ENCODE data around the gene SELENOP. TPM values are rescaled to one million over a fixed set of nuclear protein-coding genes. Genes with fewer than 3 reads are reported as not detected.

SELENOP gene
- polyA plus RNA-seq, 1 donor from 2014 or later: 5.0 TPM

DNA sequence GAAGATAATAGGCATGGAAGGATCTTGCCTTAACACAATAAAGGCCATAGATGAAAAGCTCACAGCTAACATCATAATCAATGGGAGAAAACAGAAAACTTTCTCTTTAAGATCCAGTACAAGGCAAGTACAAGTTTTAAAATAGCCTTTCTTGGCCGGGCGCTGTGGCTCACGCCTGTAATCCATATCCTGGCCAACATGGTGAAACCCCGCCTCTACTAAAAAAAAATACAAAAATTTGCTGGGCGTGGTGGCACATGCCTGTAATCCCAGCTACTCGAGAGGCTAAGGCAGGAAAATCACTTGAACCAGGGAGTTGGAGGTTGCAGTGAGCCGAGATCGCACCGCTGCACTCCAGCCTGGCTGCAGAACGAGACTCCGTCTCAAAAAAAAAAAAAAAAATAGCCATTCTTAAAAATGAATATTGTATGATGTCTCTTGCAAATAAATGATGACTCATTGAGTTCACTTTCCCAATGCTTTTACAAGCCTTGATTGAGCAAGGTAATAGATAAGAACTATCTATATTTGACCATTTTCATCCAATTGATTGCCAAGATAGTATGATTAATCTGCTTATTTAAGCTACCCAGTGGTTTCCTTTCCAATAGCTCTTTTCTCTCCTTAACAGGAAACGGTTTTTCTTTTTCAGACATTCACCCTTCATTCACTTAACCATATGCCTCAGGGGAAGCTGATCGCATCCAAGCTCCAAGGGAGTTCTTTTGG is 39.3 kb downstream of the SELENOP start:
- H3K79me2 ChIP-seq (replicated peaks; ENCODE audit: insufficient read depth, low read length): no peaks in the 10 kb centered on the region
- H3F3A ChIP-seq (ENCODE audit: insufficient read depth, low read length, poor library complexity, severe bottlenecking): no peaks in the 10 kb centered on the region
- no peak overlapping the region for H3K27ac ChIP-seq (ENCODE audit: low read length)
- no peak overlapping the region for H3K9ac ChIP-seq (ENCODE audit: low read length)
- no peak overlapping the region for H3K4me2 ChIP-seq (ENCODE audit: low read length)
- TF ChIP-seq MXI1 (conservative IDR thresholded peaks at IDR 0.05; ENCODE audit: poor library complexity, severe bottlenecking) (no peak), RAD21 (conservative IDR thresholded peaks at IDR 0.05) (no peak), SMC3 (conservative IDR thresholded peaks at IDR 0.05; ENCODE audit: poor library complexity) (no peak), TAF1 (IDR thresholded peaks at IDR 0.05; ENCODE audit: low read depth) (no peak), EZH2 (IDR thresholded peaks at IDR 0.05; ENCODE audit: borderline replicate concordance, insufficient read depth, low read length, poor library complexity, severe bottlenecking) (no peak), EP300 (conservative IDR thresholded peaks at IDR 0.05; ENCODE audit: poor library complexity, severe bottlenecking) (no peak), POLR2AphosphoS5 (IDR thresholded peaks at IDR 0.05) (no peak)
- TF ChIP-seq, protein P1, sequence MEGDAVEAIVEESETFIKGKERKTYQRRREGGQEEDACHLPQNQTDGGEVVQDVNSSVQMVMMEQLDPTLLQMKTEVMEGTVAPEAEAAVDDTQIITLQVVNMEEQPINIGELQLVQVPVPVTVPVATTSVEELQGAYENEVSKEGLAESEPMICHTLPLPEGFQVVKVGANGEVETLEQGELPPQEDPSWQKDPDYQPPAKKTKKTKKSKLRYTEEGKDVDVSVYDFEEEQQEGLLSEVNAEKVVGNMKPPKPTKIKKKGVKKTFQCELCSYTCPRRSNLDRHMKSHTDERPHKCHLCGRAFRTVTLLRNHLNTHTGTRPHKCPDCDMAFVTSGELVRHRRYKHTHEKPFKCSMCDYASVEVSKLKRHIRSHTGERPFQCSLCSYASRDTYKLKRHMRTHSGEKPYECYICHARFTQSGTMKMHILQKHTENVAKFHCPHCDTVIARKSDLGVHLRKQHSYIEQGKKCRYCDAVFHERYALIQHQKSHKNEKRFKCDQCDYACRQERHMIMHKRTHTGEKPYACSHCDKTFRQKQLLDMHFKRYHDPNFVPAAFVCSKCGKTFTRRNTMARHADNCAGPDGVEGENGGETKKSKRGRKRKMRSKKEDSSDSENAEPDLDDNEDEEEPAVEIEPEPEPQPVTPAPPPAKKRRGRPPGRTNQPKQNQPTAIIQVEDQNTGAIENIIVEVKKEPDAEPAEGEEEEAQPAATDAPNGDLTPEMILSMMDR (IDR thresholded peaks at IDR 0.05; ENCODE audit: poor library complexity, severe bottlenecking): no peak
- H3K9me3 ChIP-seq (ENCODE audit: low read length): no peaks in the 10 kb centered on the region
- H3K27me3 ChIP-seq (ENCODE audit: insufficient read depth, low read depth, low read length): no peaks in the 10 kb centered on the region
- H3K9me2 ChIP-seq (ENCODE audit: insufficient read depth, low read length): no peaks in the 10 kb centered on the region
- no peaks in the 10 kb centered on the region for H3K36me3 ChIP-seq (ENCODE audit: insufficient read depth, low read length)
- no peak overlapping the region for H3K4me3 ChIP-seq (ENCODE audit: low read length)
- no peaks in the 10 kb centered on the region for H4K20me1 ChIP-seq (ENCODE audit: insufficient read depth)
- no peak overlapping the region for H2AFZ ChIP-seq (ENCODE audit: low read depth, low read length)

- Histone ChIP-seq H2AFZ (ENCODE audit: low read depth, low read length) (no peak overlapping the region), H3K9me3 (ENCODE audit: low read length) (no peaks in the 10 kb centered on the region), H3K4me2 (ENCODE audit: low read length) (no peak overlapping the region), H3K27ac (ENCODE audit: low read length) (no peak overlapping the region), H3K27me3 (ENCODE audit: insufficient read depth, low read depth, low read length) (no peaks in the 10 kb centered on the region), H3K4me3 (ENCODE audit: low read length) (no peak overlapping the region), H3K9me2 (ENCODE audit: insufficient read depth, low read length) (no peaks in the 10 kb centered on the region), H3F3A (ENCODE audit: insufficient read depth, low read length, poor library complexity, severe bottlenecking) (no peaks in the 10 kb centered on the region), H3K9ac (ENCODE audit: low read length) (no peak overlapping the region), H3K36me3 (ENCODE audit: insufficient read depth, low read length) (no peaks in the 10 kb centered on the region), H4K20me1 (ENCODE audit: insufficient read depth) (no peaks in the 10 kb centered on the region), H3K79me2 (replicated peaks; ENCODE audit: insufficient read depth, low read length) (no peaks in the 10 kb centered on the region)
- no peak for TF ChIP-seq EP300 (conservative IDR thresholded peaks at IDR 0.05; ENCODE audit: poor library complexity, severe bottlenecking)
- no peak for TF ChIP-seq MXI1 (conservative IDR thresholded peaks at IDR 0.05; ENCODE audit: poor library complexity, severe bottlenecking)
- TF ChIP-seq, protein P1 (IDR thresholded peaks at IDR 0.05; ENCODE audit: poor library complexity, severe bottlenecking): no peak
- TF ChIP-seq RAD21 (conservative IDR thresholded peaks at IDR 0.05): no peak
- TF ChIP-seq, protein P2, sequence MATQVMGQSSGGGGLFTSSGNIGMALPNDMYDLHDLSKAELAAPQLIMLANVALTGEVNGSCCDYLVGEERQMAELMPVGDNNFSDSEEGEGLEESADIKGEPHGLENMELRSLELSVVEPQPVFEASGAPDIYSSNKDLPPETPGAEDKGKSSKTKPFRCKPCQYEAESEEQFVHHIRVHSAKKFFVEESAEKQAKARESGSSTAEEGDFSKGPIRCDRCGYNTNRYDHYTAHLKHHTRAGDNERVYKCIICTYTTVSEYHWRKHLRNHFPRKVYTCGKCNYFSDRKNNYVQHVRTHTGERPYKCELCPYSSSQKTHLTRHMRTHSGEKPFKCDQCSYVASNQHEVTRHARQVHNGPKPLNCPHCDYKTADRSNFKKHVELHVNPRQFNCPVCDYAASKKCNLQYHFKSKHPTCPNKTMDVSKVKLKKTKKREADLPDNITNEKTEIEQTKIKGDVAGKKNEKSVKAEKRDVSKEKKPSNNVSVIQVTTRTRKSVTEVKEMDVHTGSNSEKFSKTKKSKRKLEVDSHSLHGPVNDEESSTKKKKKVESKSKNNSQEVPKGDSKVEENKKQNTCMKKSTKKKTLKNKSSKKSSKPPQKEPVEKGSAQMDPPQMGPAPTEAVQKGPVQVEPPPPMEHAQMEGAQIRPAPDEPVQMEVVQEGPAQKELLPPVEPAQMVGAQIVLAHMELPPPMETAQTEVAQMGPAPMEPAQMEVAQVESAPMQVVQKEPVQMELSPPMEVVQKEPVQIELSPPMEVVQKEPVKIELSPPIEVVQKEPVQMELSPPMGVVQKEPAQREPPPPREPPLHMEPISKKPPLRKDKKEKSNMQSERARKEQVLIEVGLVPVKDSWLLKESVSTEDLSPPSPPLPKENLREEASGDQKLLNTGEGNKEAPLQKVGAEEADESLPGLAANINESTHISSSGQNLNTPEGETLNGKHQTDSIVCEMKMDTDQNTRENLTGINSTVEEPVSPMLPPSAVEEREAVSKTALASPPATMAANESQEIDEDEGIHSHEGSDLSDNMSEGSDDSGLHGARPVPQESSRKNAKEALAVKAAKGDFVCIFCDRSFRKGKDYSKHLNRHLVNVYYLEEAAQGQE (IDR thresholded peaks at IDR 0.05; ENCODE audit: borderline replicate concordance): no peak
- no peak for TF ChIP-seq EZH2 (IDR thresholded peaks at IDR 0.05; ENCODE audit: borderline replicate concordance, insufficient read depth, low read length, poor library complexity, severe bottlenecking)
- TF ChIP-seq POLR2AphosphoS5 (IDR thresholded peaks at IDR 0.05): no peak
- TF ChIP-seq SMC3 (conservative IDR thresholded peaks at IDR 0.05; ENCODE audit: poor library complexity): no peak
- no peak for TF ChIP-seq TAF1 (IDR thresholded peaks at IDR 0.05; ENCODE audit: low read depth)
Observed at GRCh38 chr5:42770003-42770402, 41.7 kb downstream of the SELENOP start.

Data from neural cell (in vitro differentiated cells).